Renal cortical epithelial cell (primary cell): ENCODE results near the gene SP140L. TPM values are rescaled to one million over a fixed set of nuclear protein-coding genes. Genes with fewer than 3 reads are reported as not detected.
"Not testable (repeated sequence)": the region's sequence is repeated elsewhere in the genome, so short reads cannot be mapped to it uniquely, and the experiment has no call there.

Experiments
- DNase-seq: peaks from one replicate; pipeline ENCODE4 v3.0.0-alpha.2; 2011; ENCODE audit warnings: low read depth
- total RNA-seq: library from RNA; depleted of rRNA; stranded (reverse); fragments of >200 nt; gene quantifications from 2 replicates; pipeline ENCODE4 v1.2.3, GENCODE V29; 2014

SP140L gene
- total RNA-seq, 1 donor from 2014 or later: 14.6 TPM

GRCh38 chr2:230362030-230362691, 35.2 kb downstream of the SP140L start:
- DNase-seq: no peak

GRCh38 chr2:230382108-230382507, 55.1 kb downstream of the SP140L start:
- no peak for DNase-seq

- DNase-seq: no peak
These were observed 56.5 kb downstream of the SP140L start for GRCh38 chr2:230383453-230383852.

- DNase-seq: no peak
These were observed 58.0 kb downstream of the SP140L start for GRCh38 chr2:230384986-230385385.

- DNase-seq: no peak
These were observed 67.3 kb downstream of the SP140L start for GRCh38 chr2:230394301-230394700.

- not testable (repeated sequence) for DNase-seq
These were observed 71.7 kb downstream of the SP140L start for GRCh38 chr2:230398698-230399097.

GRCh38 chr2:230400041-230400440, 73.0 kb downstream of the SP140L start:
- no peak for DNase-seq

- DNase-seq: no peak
These were observed 73.5 kb downstream of the SP140L start for GRCh38 chr2:230400454-230400853.

- DNase-seq: not testable (repeated sequence)
These were observed 74.0 kb downstream of the SP140L start for GRCh38 chr2:230401026-230401425.

GRCh38 chr2:230403746-230404145, 76.8 kb downstream of the SP140L start:
- DNase-seq: no peak

GRCh38 chr2:230405824-230406223, 78.8 kb downstream of the SP140L start:
- DNase-seq: no peak

GRCh38 chr2:230408244-230408842, 81.3 kb downstream of the SP140L start:
- peak; percentile 55 for DNase-seq

- not testable (repeated sequence) for DNase-seq
These were observed 82.3 kb downstream of the SP140L start for GRCh38 chr2:230409316-230409715.

- DNase-seq: no peak
These were observed 83.3 kb downstream of the SP140L start for GRCh38 chr2:230410263-230410662.

- DNase-seq: no peak
These were observed 84.0 kb downstream of the SP140L start for GRCh38 chr2:230410861-230411569.

- peak; percentile 49 for DNase-seq
These were observed 84.8 kb downstream of the SP140L start for GRCh38 chr2:230411570-230412370.

GRCh38 chr2:230412371-230412711, 85.3 kb downstream of the SP140L start:
- DNase-seq: no peak

GRCh38 chr2:230412846-230413245, 85.9 kb downstream of the SP140L start:
- no peak for DNase-seq

GRCh38 chr2:230413479-230413878, 86.5 kb downstream of the SP140L start:
- DNase-seq: no peak

- no peak for DNase-seq
These were observed 87.3 kb downstream of the SP140L start for GRCh38 chr2:230414302-230414701.

- peak; percentile 76 for DNase-seq
These were observed 89.2 kb downstream of the SP140L start, which contains the start of gene SP100 for GRCh38 chr2:230416061-230416721. Gene SP100, plus strand, starts transcription at chr2:230416201. Its CDS starts 96 bp downstream, at chr2:230416297.

GRCh38 chr2:230417436-230417835, 90.4 kb downstream of the SP140L start:
- no peak for DNase-seq
